GM18907 (cell line): Measurements from ENCODE around the gene FAM187B.
"Not testable (repeated sequence)": the region's sequence is repeated elsewhere in the genome, so short reads cannot be mapped to it uniquely, and the experiment has no call there.

Experiments used
- ATAC-seq: cut with Tn5 transposase; IDR thresholded peaks from one replicate; pipeline ENCODE4 v1.9.1; 2021; ENCODE audit warnings: mild to moderate bottlenecking, moderate library complexity; ENCODE audit not compliant: unreplicated experiment

The FAM187B gene

DNA sequence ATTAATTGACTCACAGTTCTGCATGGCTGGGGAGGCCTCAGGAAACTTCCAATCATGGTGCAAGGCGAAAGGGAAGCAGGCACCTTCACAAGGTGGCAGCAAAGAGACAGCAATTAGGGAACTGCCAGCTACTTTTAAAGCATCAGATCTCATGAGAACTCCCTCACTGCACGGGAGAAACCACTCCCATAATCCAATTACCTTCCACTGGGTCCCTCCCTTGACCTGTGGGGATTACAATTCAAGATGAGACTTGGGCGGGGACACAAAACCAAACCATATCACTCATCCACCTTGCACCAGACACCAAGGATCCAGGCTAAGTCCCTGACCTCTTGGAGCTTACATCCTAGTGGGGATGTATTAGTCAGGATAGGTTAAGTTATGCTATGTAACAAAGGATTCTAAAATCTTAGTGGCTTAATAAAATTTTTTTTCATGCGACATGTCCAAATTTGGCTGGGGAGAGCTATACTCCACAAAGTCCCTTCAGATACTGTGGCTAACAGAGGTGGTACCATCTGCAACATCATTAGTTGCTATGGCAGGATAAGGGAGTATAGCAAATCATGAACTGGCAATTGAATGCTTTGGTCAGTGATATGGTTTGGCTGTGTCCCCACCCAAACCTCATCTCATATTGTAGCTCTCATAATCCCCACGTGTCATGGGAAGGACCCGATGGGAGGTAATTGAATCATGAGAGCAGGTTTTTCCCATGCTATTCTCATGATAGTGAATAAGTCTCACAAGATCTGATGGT is 8.3 kb upstream of the FAM187B start:
- ATAC-seq = no peak

DNA sequence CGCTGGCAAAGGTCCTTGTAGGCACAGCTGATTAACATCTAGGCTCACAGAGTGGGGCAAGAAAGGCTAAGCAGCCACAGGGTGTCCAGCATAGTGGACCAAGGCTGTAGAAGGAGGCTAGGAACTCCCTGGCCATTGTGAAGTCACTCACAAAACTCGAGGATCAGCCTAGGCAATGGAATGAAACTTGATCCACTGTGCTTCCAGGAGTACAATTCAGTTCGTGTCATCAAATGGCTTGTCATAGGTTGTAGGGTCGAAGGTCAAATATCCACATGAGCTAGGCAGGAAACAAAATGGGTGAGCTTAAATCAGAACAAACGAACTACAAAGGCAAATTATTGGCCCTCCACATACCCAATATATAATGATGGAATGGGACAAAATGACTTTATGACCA is 4.4 kb upstream of the FAM187B start:
- no peak for ATAC-seq

GRCh38 chr19:35231956-35232645 is 3.6 kb upstream of the FAM187B start:
- ATAC-seq = no peak

DNA sequence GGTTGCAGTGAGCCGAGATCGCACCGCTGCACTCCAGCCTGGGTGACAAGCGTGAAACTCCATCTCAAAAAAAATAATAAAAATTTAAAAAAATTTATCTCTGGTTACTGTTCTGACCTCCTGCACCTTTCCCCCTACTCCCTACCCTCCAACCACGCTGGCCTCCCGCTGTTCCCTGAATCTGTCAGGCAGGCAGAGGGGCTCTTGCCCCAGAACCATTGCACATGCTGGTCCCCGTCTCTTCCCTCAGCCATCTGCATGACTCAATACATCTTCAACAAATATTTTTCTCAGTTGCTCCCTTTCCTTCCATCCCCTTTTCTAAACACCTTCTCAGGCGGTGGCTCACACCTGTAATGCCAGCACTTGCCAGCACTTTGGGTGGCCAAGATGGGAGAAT is 1.1 kb upstream of the FAM187B start:
- no peak for ATAC-seq

DNA sequence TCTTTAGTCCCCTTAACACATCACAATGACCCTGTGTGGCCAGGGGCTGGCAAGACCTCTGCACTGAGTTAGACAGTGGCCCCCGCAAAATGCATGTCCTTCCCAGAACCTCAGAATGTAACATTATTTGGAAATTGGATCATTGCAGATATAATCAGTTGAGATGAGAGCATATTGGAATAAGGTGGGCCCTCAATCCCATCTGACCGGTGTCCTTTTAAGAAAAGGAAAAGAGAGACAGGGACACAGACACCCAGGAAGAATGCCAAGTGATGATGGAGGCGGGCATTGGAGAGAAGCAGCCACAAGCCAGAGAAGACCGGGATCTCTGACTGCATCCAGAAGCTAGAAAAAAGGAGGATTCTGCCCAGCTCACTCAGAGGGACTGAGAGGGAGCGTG is 1.8 kb downstream of the FAM187B start:
- no peak for ATAC-seq

DNA sequence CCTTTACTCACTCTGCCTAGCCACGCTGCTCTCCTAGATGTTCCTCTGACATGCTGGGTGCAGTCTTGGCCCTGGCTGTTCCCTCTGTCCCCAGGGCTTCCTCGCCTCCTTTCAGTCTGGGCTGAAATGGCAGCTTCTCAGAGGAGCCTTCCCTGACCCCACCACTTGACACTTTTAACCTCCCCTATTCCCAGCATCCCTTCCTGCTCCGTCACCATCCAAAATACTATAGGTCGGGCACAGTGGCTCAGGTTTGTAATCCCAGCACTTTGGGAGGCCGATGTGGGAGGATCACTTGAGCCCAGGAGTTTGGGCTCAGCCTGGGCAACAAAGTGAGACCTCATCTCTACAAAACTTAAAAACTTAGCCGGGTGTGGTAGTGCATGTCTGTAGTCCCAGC is 2.6 kb downstream of the FAM187B start:
- ATAC-seq = no peak

- ATAC-seq = no peak
Observed at GRCh38 chr19:35224681-35225571, 3.6 kb downstream of the FAM187B start.

GRCh38 chr19:35223862-35224505 is 4.6 kb downstream of the FAM187B start:
- ATAC-seq = no peak

- no peak for ATAC-seq
Observed at GRCh38 chr19:35223084-35223790, 5.3 kb downstream of the FAM187B start.

DNA sequence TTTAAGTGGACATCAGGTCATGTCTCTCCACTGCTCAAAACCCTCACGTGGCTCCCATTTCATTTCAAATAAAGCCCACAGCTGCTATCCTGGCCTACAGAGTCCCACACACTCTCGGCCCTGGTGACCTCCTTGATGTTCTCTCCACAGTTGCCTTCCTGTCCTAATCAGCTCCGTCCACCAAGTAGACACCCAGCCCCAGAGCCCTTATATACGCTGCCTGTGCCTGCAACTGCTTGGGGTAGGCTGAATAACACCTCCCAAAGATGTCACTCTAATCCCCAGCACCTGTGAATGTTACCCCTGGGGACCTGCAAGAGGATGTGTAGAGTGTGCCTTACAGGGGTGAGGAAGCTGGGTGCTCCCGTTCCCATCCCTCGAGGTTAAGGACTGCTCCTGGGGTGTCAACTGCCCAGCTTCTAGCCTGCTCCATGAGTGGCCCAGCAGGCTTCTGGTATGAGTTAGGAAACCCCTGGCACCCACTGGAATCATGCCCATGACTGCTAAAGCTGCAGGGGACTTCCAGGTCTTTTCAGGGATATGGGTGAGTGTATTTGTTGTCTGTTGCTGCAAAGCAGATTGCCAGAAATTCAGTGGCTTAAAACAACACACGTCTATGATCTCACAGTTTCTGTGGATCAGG is 6.0 kb downstream of the FAM187B start:
- ATAC-seq = no peak

DNA sequence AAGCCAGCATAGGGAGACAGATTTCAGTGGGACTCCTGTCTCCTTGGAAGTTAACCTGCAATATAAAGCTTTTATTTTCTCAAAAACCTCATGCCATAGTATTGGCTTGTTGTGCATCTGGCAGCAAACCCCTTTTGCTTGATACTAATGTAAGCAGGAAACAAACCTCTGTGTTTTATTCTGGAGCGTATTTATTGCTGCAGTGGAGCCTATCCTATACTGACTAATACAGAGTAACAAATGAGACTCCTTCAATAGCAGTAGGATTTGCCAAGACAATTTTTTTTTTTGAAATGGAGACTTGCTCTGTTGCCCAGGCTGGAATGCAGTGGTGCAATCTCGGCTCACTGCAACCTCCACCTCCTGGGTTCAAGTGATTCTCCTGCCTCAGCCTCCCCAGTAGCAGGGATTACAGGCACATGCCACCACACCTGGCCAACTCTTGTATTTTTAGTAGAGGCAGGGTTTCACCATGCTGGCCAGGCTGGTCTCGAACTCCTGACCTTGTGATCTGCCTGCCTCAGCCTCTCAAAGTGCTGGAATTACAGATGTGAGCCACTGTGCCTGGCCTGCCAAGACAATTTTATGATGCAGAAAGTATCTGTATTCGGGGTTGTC is 7.5 kb downstream of the FAM187B start:
- ATAC-seq = not testable (repeated sequence)

- no peak for ATAC-seq
Observed at GRCh38 chr19:35220315-35220921, 8.1 kb downstream of the FAM187B start.

DNA sequence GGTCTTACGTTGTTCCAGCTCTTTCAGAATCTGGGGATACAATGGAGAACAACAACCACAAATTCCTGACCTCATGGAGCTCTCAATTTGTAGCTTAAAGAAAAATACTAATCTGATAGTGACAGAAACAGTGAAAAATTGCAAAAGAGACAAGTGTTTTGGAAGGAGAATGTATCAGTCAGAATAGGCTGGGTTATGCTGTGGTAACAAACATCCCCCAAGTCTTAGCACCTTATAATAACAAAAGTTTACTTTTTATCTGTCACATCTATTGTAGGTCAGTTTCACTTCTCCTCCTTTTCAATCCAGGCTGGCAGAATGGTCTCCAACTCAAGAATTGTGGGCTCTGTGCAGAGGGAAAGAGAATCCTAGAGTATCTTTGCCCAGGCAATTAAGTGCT is 9.5 kb downstream of the FAM187B start:
- ATAC-seq = no peak

DNA sequence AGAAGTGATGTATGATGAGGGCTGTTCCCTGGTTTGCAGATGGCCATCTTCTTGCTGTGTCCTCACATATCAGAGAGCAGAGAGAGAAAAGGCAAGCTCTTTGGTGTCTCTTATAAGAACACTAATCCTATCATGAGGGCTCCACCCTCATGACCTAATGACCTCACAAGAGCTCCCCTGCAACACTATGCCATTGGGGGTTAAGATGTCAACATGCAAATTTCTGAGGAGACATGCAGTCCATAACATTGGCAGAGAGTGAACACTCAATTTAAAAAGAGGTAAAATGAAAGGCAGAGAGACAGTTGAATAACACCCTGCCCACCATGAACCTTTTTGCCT is 10.9 kb downstream of the FAM187B start:
- no peak for ATAC-seq

DNA sequence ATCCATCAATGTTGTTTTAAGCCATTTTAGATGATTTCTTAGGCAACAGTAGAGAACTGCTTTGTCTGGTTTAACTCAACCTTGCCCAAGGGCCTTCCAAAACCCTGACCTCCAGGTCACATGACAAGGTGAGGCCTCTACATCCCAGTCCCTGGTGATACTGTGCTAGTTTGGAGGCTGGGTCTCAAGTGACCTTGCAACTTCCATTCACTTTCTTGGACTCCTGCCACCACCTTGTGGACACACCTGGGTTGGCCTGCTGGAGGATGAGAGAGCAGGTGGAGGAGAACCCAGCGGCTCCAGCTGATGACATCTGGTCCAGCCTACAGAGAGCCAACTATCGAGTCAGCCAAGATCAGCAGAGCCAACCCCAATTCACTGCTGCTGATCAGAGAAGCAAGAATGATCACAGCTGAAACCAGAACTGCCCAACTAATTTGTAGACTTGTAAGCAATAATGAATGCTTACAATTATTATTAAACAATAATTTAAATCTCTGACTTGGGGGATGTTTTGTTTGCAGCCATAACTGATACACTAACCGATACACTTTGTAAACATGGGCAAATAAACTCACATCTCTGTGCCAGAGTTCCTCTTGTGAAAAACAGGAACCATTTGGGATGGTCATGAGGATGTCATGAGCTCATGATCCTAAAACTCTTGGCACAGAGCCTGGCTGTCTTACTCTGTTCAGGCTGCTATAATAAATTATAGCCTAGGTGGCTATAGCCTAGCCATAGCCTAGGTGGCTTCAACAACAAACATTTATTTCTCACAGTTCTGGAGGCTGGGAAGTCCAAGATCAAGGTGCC is 11.5 kb downstream of the FAM187B start:
- ATAC-seq = no peak

GRCh38 chr19:35216016-35216832 is 12.3 kb downstream of the FAM187B start:
- ATAC-seq = no peak

GRCh38 chr19:35214766-35215422 is 13.6 kb downstream of the FAM187B start:
- no peak for ATAC-seq
